Ramos (cell line): ENCODE measurements around the gene LRBA.

Experiments used
- in situ Hi-C: fragments of 300-500 bp; cut with MboI; formaldehyde crosslinking; loops from one replicate; pipeline ENCODE4 v1.14.3; 2022; ENCODE audit warnings: low sequenced_read_pairs; ENCODE audit not compliant: unreplicated experiment

Gene LRBA

DNA sequence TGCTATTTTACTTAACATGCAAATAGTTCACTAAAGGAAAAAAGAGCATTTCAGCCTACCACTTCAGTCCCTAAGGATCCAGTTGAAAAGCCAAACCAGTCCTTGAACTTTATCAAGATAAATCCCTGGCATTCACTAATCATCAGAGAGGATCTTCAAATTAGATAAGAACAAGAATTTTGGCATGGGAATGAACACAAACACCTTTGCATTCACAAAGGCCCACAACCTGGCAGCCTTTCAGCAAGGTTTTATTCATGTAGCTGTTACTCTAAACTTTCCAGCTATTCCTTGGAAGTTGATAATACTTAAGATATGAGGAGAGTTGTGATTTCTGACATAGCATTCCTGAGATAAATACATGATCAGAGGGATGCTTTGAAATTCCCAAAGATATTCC lies 193.4 kb downstream of the LRBA start:
- in situ Hi-C loops, result no loop called here

GRCh38 chr4:150820409-150820808 lies 194.7 kb downstream of the LRBA start:
- in situ Hi-C loops, result no loop called here

DNA sequence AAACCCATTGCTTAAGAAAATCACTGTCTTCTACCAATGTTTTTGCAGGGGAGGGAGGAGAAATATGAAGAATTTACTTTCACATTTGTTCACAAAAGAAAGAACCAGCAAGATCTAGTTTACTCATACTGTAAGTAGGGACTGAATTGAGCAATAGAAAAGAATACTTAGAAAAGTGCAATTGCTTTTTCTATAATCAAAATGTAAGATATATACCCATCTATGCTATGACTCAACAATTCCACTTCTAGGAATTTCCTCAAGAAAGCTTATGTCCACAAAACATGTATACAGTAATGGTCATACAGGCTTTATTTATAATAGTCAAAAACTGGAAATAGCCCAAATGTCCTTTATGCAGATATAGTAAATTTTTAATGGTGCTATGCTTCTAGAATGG lies 196.4 kb downstream of the LRBA start:
- in situ Hi-C loops, result no loop called here

DNA sequence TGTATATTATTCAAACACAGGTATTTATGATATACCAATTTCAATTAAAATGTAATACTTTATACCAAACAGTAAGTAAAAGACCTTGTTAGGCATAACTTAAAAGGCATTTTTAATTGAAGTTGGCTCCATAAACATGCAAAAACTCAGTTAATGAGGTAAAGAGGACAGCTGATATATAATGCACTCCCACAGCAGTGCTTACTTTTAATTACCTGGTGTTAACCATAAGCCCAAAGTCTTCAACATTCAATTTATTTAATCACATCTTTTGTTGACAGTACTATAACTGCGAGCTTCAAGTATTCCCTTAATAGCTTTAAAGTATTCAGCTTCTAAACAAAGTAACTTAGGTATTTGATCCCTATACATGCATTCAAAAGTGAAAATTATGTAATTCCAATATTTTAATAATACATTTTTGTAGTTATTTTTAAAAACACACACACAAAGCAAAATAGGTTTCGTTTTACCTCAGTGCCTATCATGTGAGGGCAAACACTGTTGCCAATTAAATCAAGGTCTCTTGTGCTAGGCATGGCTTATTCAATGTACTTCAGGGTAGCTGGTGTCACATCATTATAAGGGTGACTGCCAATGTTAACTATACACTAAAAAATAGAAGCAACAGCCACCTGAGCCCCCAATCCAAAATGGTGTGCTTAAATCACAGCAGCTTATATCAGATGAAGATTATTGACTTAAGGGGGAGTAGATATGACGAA lies 197.1 kb downstream of the LRBA start:
- in situ Hi-C loops, result no loop called here

DNA sequence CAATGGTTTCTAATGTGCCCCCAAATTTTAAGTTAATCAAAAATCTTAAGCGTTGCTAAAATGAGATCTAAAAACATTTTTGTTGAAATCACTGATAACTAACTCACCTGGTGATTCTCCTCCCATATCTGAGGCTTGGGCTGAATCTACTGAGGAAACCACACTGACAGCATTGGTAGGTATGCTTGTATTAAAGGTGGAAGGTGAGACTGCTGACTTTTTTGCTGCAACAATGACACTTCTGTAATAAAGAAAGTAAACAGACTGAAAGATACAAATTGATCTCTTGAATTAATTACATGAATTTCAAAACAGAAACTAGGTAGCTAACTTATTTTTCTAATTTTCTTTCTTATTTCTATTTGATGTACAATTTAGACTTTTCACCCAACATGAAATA lies 198.1 kb downstream of the LRBA start:
- in situ Hi-C loops, result no loop called here

- in situ Hi-C loops, result no loop called here
Observed at GRCh38 chr4:150816491-150816890, 198.6 kb downstream of the LRBA start.

- in situ Hi-C loops, result no loop called here
Observed at GRCh38 chr4:150814873-150815272, 200.2 kb downstream of the LRBA start.

- in situ Hi-C loops, result no loop called here
Observed at GRCh38 chr4:150805183-150806025, 209.7 kb downstream of the LRBA start.

DNA sequence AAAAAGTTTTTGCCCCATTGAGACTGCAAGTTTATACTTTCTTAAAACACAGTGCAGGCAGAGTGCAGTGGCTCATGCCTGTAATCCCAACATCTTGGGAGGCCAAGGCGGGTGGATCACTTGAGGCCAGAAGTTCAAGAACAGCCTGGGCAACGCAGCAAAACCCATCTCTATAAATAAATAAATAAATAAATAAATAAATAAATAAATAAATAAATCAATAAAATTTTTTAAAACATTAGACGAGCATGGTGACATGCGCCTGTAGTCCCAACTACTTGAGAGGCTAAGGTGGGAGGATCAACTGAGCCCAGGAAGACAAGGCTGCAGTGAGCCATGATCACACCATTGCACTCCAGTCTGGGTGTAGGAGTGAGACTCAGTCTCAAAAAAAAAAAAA lies 213.3 kb downstream of the LRBA start:
- in situ Hi-C loops, result no loop called here

DNA sequence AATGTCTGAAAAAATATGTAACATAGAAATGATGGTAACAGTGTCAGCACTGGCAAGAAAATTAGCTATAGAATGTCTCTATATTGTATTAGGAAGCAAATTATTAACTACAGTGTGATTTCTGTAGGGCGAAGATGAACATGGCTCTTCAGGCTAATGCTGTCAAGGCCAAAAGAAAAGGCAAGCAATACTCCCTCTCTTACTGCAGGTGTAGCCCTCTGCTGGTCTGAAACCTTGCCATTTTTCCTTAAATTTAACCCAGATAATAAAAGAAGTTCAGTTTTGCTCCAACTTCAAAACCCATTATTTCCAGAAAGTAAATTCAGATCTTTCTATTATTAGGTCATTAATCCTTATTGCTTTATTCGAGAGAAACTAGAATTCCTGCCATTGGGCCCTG lies 215.9 kb downstream of the LRBA start:
- in situ Hi-C loops, result no loop called here

- in situ Hi-C loops, result no loop called here
Observed at GRCh38 chr4:150794706-150795105, 220.4 kb downstream of the LRBA start.

DNA sequence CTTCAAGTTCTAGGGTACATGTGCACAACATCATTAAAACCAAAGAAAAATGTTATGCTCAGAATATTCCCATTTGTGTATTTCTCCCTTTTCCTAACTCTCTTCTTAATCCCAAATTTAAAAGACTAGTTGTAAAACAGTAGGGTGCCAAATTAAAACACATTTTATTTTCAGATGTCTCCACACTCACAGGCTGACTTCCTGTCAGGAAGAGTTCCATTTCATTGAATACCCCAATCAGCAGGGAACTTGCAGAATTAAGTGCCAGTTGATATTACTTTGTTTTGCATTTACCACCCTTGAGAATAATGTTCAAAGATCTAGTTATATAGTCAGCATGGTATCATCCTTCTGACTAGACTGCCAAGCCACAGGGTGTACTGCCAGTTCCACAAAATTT lies 225.2 kb downstream of the LRBA start:
- in situ Hi-C loops, result no loop called here

GRCh38 chr4:150784939-150785338 lies 230.1 kb downstream of the LRBA start:
- in situ Hi-C loops, result no loop called here

DNA sequence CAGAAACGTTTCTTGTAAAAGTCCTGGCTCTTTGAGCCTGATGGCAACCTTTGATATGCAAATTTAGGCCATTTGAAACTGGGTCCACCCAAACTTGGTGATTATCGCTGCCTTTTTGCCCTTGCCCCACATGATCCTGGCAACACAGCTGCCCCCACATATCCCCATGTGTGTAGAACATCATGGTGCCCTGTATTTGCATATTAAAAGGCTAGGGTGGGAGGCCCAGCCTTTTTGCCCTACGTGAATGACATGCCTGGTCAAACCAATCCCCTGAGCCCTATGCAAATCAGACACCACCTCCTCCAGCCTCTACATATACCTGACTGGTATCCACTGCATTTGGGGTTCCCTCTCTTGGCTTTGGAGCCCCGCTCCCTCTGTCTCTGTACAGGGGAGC lies 230.8 kb downstream of the LRBA start:
- in situ Hi-C loops, result no loop called here

- in situ Hi-C loops, result no loop called here
Observed at GRCh38 chr4:150782921-150783320, 232.2 kb downstream of the LRBA start.

- in situ Hi-C loops, result no loop called here
Observed at GRCh38 chr4:150782311-150782710, 232.8 kb downstream of the LRBA start.

GRCh38 chr4:150781191-150781590 lies 233.9 kb downstream of the LRBA start:
- in situ Hi-C loops, result no loop called here

DNA sequence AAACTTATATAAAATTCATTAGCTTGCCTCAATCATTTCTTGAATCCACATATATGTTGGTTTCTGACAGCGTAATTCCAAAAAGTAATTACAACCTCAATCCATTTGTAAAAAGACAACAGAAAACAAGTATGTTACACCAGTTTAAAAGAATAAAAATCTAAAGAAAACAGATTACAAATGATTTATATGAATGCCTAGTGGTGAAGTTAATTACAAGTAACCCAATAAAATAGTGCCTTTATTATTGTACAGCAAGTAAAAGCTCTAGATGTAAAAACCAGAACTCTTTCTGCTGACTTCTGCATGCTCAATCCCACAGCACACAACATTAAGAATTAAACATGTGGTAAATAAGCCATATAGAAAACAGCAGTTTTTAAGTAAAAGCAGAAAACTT lies 235.4 kb downstream of the LRBA start:
- in situ Hi-C loops, result no loop called here

GRCh38 chr4:150773729-150774449 lies 241.2 kb downstream of the LRBA start:
- in situ Hi-C loops, result no loop called here

- in situ Hi-C loops, result no loop called here
Observed at GRCh38 chr4:150773032-150773431, 242.1 kb downstream of the LRBA start.

DNA sequence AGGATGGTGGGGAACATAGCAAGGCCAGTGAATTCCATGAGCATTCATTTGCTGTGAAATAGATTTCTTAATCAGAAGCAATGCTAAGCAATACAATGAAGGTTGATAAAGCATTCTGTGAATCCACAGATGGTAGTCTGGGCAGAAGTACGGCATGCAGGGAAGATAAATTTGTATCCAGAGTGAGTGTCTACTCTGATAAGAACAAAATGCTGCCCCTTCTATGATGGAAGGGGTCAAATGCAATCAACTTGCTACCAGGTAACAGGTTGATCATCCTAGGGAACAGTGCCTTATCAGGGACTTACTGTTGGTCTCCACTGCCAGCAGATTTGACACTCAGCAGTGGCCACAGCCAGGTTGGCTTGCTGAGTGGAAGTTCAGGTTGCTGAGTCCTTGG lies 243.7 kb downstream of the LRBA start:
- in situ Hi-C loops, result no loop called here
